HCT116 (cell line): ENCODE measurements around the gene CDK2. TPM values are rescaled to one million over a fixed set of nuclear protein-coding genes. Genes with fewer than 3 reads are reported as not detected.

ENCODE experiments used
- ATAC-seq: fragments of 200-7000 bp; cut with Tn5 transposase; 2 replicates; pipeline ENCODE4 v1.9.1; 2020; ENCODE audit warnings: mild to moderate bottlenecking, moderate library complexity
- BruUV-seq: library from RNA; stranded (reverse); fragments of 400-500 nt; replicated peaks from 2 replicates; lab custom pipeline; 2021; lab: Mats Ljungman, UMichigan
- CTCF ChIA-PET: fragments of 300-600 bp; sonication (Branson Sonifier 250); formaldehyde crosslinking; loops from one replicate; lab custom pipeline; 2021; ENCODE audit warnings: antibody characterized with exemption; lab: Charles Lee
- POLR2A ChIA-PET: fragments of 300-600, 350-600 bp; sonication (Branson Sonifier 250); formaldehyde crosslinking; loops from one replicate; lab custom pipeline; 2021; ENCODE audit warnings: antibody characterized with exemption; lab: Charles Lee
- RAD21 ChIA-PET, 2 experiments: fragments of 300-600 bp; sonication (Branson Sonifier 250); formaldehyde crosslinking; loops; one replicate each; lab custom pipeline; 2023; ENCODE audit warnings: low total read pairs in 2 of 2; ENCODE audit not compliant: uncharacterized antibody in 2 of 2, unreplicated experiment in 2 of 2, low non-redundant PET in 1 of 2; lab: Charles Lee
- DNase-seq: peaks from one replicate; pipeline ENCODE4 v3.0.0-alpha.2; 2010; ENCODE audit warnings: low read depth, low spot score
- H2AFZ ChIP-seq: fragments of 200-600 bp; shearing (Covaris generic), sonication (generic); 2 replicates; pipeline ENCODE4 v1.6.1; 2017; ENCODE audit warnings: low read depth, mixed run types, mixed read lengths, antibody characterized with exemption, low read length; ENCODE audit not compliant: poor library complexity, severe bottlenecking
- H3K27ac ChIP-seq: 2 replicates; pipeline ENCODE4 v1.5.1; 2012; ENCODE audit warnings: low read depth, low read length
- H3K27me3 ChIP-seq: fragments of 200-600 bp; sonication (generic); 2 replicates; pipeline ENCODE4 v1.6.1; 2016; ENCODE audit warnings: mixed run types, low read length, mixed read lengths; ENCODE audit not compliant: insufficient read depth
- H3K36me3 ChIP-seq, 2 experiments: fragments of 200-500 bp in 1 of 2; fragments of 200-600 bp in 1 of 2; sonication (Bioruptor generic) in 1 of 2; sonication (generic) in 1 of 2; 2 replicates each; pipeline versions ENCODE4 v1.5.1 to v1.6.1; 2014 to 2016; ENCODE audit warnings: low read length in 2 of 2, inconsistent platforms in 1 of 2, mixed read lengths in 1 of 2, mixed run types in 1 of 2; ENCODE audit not compliant: insufficient read depth in 2 of 2, control insufficient read depth in 1 of 2
- H3K4me1 ChIP-seq, 2 experiments: fragments of 200-600 bp in 1 of 2; sonication (generic) in 1 of 2; 2 replicates each; pipeline versions ENCODE4 v1.5.1 to v1.6.1; 2012 to 2017; ENCODE audit warnings: low read length in 2 of 2, inconsistent platforms in 1 of 2, mild to moderate bottlenecking in 1 of 2, mixed read lengths in 1 of 2, mixed run types in 1 of 2, moderate library complexity in 1 of 2; ENCODE audit not compliant: insufficient read depth in 2 of 2, control insufficient read depth in 1 of 2
- H3K4me2 ChIP-seq: fragments of 200-600 bp; sonication (generic); 2 replicates; pipeline ENCODE4 v1.6.1; 2017; ENCODE audit warnings: mixed run types, low read length, mixed read lengths
- H3K4me3 ChIP-seq, 2 experiments: fragments of 200-600 bp in 1 of 2; sonication (generic) in 1 of 2; replicated peaks in 1 of 2; 2 replicates each; pipeline ENCODE4 v1.5.1; 2011 to 2016; ENCODE audit warnings: low read length in 2 of 2, control low read depth in 1 of 2, low read depth in 1 of 2, mild to moderate bottlenecking in 1 of 2, mixed read lengths in 1 of 2, mixed run types in 1 of 2
- H3K79me2 ChIP-seq: fragments of 200-600 bp; sonication (generic); 2 replicates; pipeline ENCODE4 v1.6.1; 2017; ENCODE audit warnings: mild to moderate bottlenecking, mixed run types, low read length, moderate library complexity, mixed read lengths; ENCODE audit not compliant: insufficient read depth
- H3K9ac ChIP-seq: fragments of 200-600 bp; sonication (generic); 2 replicates; pipeline ENCODE4 v1.6.1; 2016; ENCODE audit warnings: low read length, mixed read lengths
- H3K9me2 ChIP-seq: fragments of 200-600 bp; sonication (generic), shearing (Covaris generic); 2 replicates; pipeline ENCODE4 v1.6.1; 2017; ENCODE audit warnings: mixed run types, mild to moderate bottlenecking, moderate library complexity; ENCODE audit not compliant: insufficient read depth
- H3K9me3 ChIP-seq, 2 experiments: fragments of 200-500 bp in 1 of 2; fragments of 200-600 bp in 1 of 2; sonication (Bioruptor generic) in 1 of 2; sonication (generic) in 1 of 2; 2 replicates each; pipeline ENCODE4 v1.6.1; 2014 to 2017; ENCODE audit warnings: low read length in 2 of 2, mixed read lengths in 2 of 2, inconsistent platforms in 1 of 2, low read depth in 1 of 2, mild to moderate bottlenecking in 1 of 2, mixed run types in 1 of 2, moderate library complexity in 1 of 2; ENCODE audit not compliant: control insufficient read depth in 1 of 2, insufficient read depth in 1 of 2
- H4K20me1 ChIP-seq: fragments of 200-600 bp; sonication (generic), shearing (Covaris generic); 2 replicates; pipeline ENCODE4 v1.6.1; 2017; ENCODE audit warnings: mixed run types, mild to moderate bottlenecking, moderate library complexity; ENCODE audit not compliant: insufficient read depth
- CBX3 ChIP-seq: IDR thresholded peaks from 2 replicates; pipeline ENCODE4 v1.6.1; 2012; ENCODE audit warnings: low read depth
- CTCF ChIP-seq, 3 experiments: fragments of 200-600 bp in 1 of 3; sonication (generic) in 1 of 3; IDR thresholded peaks in 2 of 3; conservative IDR thresholded peaks in 1 of 3; 2 replicates each; pipeline ENCODE4 v1.5.1; 2012 to 2017; ENCODE audit warnings: low read depth in 2 of 3, low read length in 2 of 3, antibody characterized with exemption in 1 of 3, borderline replicate concordance in 1 of 3, control low read depth in 1 of 3, mild to moderate bottlenecking in 1 of 3, mixed read lengths in 1 of 3, mixed run types in 1 of 3, moderate library complexity in 1 of 3; ENCODE audit not compliant: insufficient read depth in 1 of 3
- EZH2phosphoT487 ChIP-seq: fragments of 200-600 bp; IDR thresholded peaks from 2 replicates; pipeline ENCODE4 v1.6.1; 2018; ENCODE audit warnings: antibody characterized with exemption, borderline replicate concordance
- JUND ChIP-seq: IDR thresholded peaks from 2 replicates; pipeline ENCODE4 v1.6.1; 2012
- RAD21 ChIP-seq: IDR thresholded peaks from 2 replicates; pipeline ENCODE4 v1.6.1; 2012; ENCODE audit warnings: low read depth, mild to moderate bottlenecking
- REST ChIP-seq: IDR thresholded peaks from 2 replicates; pipeline ENCODE4 v1.6.1; 2012; ENCODE audit warnings: low read depth
- SP1 ChIP-seq: IDR thresholded peaks from 2 replicates; pipeline ENCODE4 v1.6.1; 2012; ENCODE audit warnings: low read depth
- SRF ChIP-seq: IDR thresholded peaks from 2 replicates; pipeline ENCODE4 v1.6.1; 2012; ENCODE audit warnings: low read depth
- TCF7L2 ChIP-seq: IDR thresholded peaks from 2 replicates; pipeline ENCODE4 v1.7.0; 2011; ENCODE audit warnings: borderline replicate concordance, inconsistent platforms; ENCODE audit not compliant: insufficient read depth, insufficient read length; ENCODE audit errors: extremely low read depth
- intact Hi-C: fragments of 100-400 bp; cut with micrococcal nuclease; formaldehyde crosslinking; loops from 2 replicates; pipeline ENCODE4 v1.10.0; 2022
- total RNA-seq: library from RNA; stranded (reverse); gene quantifications from one replicate; pipeline ENCODE4 v1.2.1, GENCODE V29; 2021; ENCODE audit not compliant: unreplicated experiment
- TF ChIP-seq, protein P1 (sequence below): IDR thresholded peaks from 2 replicates; pipeline ENCODE4 v1.6.1; 2012

Gene CDK2
- total RNA-seq, 1 experiment from 2014 or later = 90.9 TPM

- H3K9ac ChIP-seq = peak overlapping the region; percentile 73
- H3K27me3 ChIP-seq = no peaks in the 10 kb centered on the region
- RAD21 ChIA-PET = interaction anchor here (0.8 to 2.0 kb wide), 4 partner anchors 22 to 44 kb away, joined by 3 to 6 read pairs (median 5); partner anchors contain the start of gene RAB5B (in 1 of the 2)
- CTCF ChIA-PET = interaction anchor here (0.5 to 3.5 kb wide), 21 partner anchors 12 to 259 kb away, joined by 3 to 48 read pairs (median 4); partner anchors contain the start of genes DNAJC14, ERBB3, MYL6 and RAB5B
- POLR2A ChIA-PET = interaction anchor here (0.6 to 2.8 kb wide), 6 partner anchors 10 to 314 kb away, joined by 3 to 22 read pairs (median 4); partner anchors contain the start of gene ZC3H10
- DNase-seq (no peak), ATAC-seq (peak; percentile 23; the same call in 1 of the 2 replicates)
- H3K9me2 ChIP-seq = no peaks in the 10 kb centered on the region
- peak overlapping the region; percentile 63 for H3K27ac ChIP-seq
- TF ChIP-seq CBX3 (0 out of 2 replicates have a peak, but pooled peaks have one; percentile 25), TCF7L2 (no peak), SP1 (peak; percentile 24; the same call in 1 of the 2 replicates), EZH2phosphoT487 (no peak), JUND (no peak), SRF (no peak), RAD21 (peak; percentile 85), CTCF (IDR thresholded peaks at IDR 0.05 in 2 of 3, conservative IDR thresholded peaks at IDR 0.05 in 1 of 3; ENCODE audit: borderline replicate concordance in 1 of 3, insufficient read depth in 1 of 3, low read depth in 2 of 3, low read length in 2 of 3) (peak; percentile 73 to 94 (median 84)), REST (no peak)
- TF ChIP-seq, protein P1, sequence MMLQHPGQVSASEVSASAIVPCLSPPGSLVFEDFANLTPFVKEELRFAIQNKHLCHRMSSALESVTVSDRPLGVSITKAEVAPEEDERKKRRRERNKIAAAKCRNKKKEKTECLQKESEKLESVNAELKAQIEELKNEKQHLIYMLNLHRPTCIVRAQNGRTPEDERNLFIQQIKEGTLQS = no peak
- no peaks in the 10 kb centered on the region for H3K9me3 ChIP-seq
- intact Hi-C loops = loop anchor here (1.0 to 5.0 kb wide), 3 partner anchors 33 to 121 kb away; partner anchors contain the start of genes RPL41, RPS26 and ZC3H10
- no TSS peak for BruUV-seq
- H3K4me3 ChIP-seq = peak overlapping the region; percentile 62 to 76
- peak overlapping the region; percentile 37 for H2AFZ ChIP-seq
- no peaks in the 10 kb centered on the region for H3K79me2 ChIP-seq
- peaks cover 8 to 15% of the 10 kb centered on the region in 2 experiments; a peak in 3 of 4 replicates for H3K4me1 ChIP-seq
- no peaks in the 10 kb centered on the region for H4K20me1 ChIP-seq
- peaks cover 8 to 20% of the 10 kb centered on the region in 2 experiments; a peak in 2 of 4 replicates for H3K36me3 ChIP-seq
- peak overlapping the region; percentile 88 for H3K4me2 ChIP-seq
These were observed 29.6 kb downstream of the CDK2 start for GRCh38 chr12:55996201-55996714.
